DMS 273 (cell line): ENCODE results near the gene PRIM2.
"Not testable (repeated sequence)": the region's sequence is repeated elsewhere in the genome, so short reads cannot be mapped to it uniquely, and the experiment has no call there.

Experiments
- DNase-seq: peaks from one replicate; lab custom pipeline; 2025; ENCODE audit not compliant: unreplicated experiment; lab: John Stamatoyannopoulos, UW

PRIM2 gene, protein sequence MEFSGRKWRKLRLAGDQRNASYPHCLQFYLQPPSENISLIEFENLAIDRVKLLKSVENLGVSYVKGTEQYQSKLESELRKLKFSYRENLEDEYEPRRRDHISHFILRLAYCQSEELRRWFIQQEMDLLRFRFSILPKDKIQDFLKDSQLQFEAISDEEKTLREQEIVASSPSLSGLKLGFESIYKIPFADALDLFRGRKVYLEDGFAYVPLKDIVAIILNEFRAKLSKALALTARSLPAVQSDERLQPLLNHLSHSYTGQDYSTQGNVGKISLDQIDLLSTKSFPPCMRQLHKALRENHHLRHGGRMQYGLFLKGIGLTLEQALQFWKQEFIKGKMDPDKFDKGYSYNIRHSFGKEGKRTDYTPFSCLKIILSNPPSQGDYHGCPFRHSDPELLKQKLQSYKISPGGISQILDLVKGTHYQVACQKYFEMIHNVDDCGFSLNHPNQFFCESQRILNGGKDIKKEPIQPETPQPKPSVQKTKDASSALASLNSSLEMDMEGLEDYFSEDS

GRCh38 chr6:57317060-57317943 lies at the start of gene PRIM2:
PRIM2 (plus strand) TSS chr6:57317630; CDS start chr6:57318446, 816 bp downstream.
- peak; percentile 95 for DNase-seq

DNA sequence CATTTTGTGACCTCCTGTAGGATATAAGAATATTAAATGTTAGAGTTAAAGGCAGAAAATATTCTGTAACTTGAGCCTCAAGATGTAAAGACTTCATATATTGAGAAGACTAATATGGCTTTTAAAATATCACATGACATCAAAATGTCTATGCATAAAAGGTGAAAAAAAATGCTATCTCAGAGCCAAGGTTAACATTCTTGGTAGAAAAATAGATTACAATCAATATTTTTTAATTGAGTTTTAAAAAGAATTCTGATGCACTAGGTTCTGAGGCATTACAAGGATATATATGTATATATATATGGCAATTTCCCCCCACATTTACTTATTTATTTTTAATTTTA lies 49.2 kb upstream of the PRIM2 start:
- no peak for DNase-seq

GRCh38 chr6:57274113-57274824 lies 43.2 kb upstream of the PRIM2 start:
- not testable (repeated sequence) for DNase-seq

- no peak for DNase-seq
Measured at GRCh38 chr6:57275384-57275783, 42.0 kb upstream of the PRIM2 start.

- no peak for DNase-seq
Measured at GRCh38 chr6:57276946-57277345, 40.5 kb upstream of the PRIM2 start.

DNA sequence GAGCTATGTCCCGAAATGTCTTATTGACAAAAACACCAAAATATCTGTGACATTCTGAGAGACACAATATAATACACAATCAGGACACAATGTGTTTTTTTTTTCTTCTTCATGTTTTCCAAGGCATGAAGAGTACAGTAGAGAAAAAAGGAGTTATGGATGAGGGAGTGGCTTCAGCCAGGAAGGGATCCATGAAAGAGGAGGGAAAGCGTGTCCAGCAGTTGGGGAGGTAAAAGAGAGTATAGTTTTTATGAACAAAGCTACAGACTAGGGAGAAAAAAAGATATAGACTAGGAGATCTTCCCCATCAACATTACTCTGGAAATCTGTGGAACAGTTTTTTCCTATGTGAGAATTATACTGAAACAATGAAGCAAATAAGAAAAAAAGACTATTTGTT lies 38.9 kb upstream of the PRIM2 start:
- DNase-seq = no peak

DNA sequence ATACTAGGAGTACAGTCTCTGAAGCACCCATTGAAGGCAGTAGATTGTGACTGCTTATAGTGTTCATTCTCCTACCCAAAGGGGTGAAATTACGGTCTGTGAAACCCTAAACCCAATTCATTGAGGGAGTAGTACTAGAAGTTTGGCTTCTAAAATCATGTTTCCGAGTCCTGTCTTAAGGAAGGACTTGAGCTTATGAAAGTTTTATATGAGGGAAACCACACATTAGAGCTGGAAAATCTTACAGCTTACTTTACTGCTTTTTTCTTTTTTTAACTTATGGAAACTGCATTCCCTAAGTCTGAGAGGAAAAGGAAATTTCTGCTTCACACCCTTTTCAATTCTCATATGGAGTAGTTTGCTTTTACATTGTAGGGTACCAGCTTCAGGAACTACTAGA lies 38.4 kb upstream of the PRIM2 start:
- DNase-seq = no peak

GRCh38 chr6:57283106-57283505 lies 34.3 kb upstream of the PRIM2 start:
- DNase-seq = no peak

DNA sequence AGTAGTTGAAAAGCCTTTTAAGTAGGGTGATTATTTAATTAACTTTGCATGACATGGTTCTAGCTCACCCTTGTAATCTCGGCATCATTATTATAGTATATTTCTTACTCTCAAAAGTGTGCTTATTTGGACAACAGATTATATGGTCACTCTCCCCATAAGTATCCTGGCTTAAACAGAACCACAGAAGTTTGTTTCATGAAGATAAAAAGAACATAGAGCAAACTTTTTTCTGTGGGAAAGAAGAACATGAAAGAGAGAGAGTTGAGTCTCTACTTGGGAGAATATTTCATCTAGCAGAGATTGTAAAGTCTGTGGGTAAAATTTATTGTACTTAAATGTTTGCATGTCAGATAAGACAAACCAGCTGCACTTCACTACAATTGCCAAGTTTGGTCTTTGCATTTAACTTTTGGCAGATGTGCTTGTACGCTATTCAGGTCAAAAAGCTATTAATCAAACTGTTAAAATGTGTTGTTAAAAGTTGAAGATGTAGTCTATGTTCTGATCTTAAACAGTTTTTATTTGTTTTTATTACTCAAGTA lies 33.4 kb upstream of the PRIM2 start:
- DNase-seq = peak; percentile 14

GRCh38 chr6:57288136-57288535 lies 29.3 kb upstream of the PRIM2 start:
- not testable (repeated sequence) for DNase-seq

DNA sequence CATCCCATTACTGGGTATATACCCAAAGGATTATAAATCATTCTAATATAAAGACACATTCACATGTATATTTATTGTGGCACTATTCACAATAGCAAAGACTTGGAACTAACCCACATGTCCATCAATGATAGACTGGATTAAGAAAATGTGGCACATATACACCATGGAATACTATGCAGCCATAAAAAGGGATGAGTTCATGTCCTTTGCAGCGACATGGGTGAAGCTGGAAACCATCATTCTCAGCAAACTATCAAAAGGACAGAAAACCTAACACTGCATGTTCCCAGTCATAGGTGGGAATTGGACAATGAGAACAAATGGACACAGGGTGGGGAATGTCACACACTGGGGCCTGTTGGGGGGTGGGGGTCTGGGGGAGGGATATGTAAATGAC lies 24.0 kb upstream of the PRIM2 start:
- DNase-seq = not testable (repeated sequence)

DNA sequence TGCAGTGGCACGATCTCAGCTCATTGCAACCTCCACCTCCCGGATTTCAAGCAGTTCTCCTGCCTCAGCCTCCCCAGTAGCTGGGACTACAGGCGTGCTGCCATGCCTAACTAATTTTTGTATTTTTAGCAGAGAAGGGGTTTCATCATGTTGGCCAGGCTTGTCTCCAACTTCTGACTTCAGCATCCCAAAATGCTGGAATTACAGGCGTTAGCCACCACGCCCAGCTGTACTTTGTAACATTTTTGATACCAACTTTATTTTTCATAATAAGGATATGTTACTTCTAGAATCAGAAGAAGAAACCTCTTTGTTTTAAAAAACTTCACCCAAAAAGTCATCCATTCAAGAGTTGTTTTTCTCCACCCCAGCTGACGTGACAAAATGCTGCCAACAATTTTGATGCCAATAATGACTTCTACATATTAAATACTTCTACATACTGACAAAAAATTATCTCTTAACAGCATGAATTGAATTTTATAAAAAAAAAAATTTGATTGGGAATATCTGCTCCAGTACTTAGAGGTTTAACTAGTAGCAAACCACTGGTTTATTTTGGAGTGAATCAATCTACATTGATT lies 22.5 kb upstream of the PRIM2 start:
- DNase-seq = no peak

DNA sequence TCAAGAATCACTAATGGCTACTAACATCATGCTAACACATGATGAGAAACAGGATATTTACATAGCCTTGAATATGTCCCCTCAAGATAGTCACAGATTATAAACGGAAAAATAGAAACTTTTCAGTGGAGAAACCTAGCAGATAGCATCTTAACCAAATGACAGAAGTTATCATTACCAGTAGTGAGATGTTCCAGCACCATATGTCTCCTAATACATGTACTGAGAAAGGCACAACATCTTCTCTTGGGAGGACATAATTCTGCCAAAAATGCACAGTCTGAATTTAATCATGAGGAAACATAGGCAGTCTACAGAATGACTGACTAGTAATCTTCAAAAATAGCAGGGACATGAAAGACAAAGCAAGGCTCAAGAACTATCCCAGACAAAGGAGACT lies 19.9 kb upstream of the PRIM2 start:
- no peak for DNase-seq

DNA sequence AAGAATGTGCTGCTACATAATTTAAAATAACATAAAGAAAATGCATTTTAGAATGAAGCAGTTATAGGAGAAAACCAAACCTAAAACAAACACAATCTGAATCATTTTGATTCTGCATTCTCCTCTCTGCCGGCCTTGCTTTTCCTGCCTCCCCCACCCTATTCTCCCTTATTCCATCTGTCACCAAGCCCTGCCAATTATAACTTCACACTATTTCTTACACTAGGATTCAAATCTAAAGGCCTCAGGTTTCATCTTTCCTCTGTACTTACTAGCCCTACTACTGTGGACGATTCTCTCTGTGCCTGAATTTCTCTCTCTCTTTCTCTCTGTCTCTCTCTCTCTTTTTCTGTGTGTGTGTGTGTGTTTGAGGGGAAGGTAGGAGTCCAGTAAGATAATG lies 18.7 kb upstream of the PRIM2 start:
- DNase-seq = peak; percentile 84

- no peak for DNase-seq
Measured at GRCh38 chr6:57301757-57302156, 15.7 kb upstream of the PRIM2 start.

GRCh38 chr6:57302477-57302876 lies 15.0 kb upstream of the PRIM2 start:
- DNase-seq = no peak

GRCh38 chr6:57303931-57304681 lies 13.3 kb upstream of the PRIM2 start:
- peak; percentile 7 for DNase-seq

GRCh38 chr6:57305107-57305506 lies 12.3 kb upstream of the PRIM2 start:
- DNase-seq = no peak

DNA sequence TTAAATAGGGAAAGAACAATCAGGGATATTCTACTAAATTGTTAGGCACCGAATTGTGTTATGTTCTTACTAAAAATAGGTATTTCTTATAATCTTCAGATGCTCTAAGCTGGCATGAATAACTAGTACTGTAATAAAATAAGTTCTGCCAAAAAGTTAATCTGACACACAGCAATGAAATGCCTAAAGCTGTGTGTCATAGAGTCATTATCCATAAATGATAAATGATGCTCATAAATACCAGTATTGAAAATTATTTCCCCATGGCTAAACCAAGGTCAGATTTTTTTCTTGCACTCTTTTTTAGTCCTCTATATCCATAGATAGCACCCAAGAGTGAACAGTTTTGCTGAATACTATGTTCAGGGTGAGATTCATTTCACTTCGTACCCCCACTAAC lies 11.7 kb upstream of the PRIM2 start:
- DNase-seq = no peak

GRCh38 chr6:57306273-57306672 lies 11.2 kb upstream of the PRIM2 start:
- no peak for DNase-seq
